ENCODE results near the gene DLGAP1. TPM values are rescaled to one million over a fixed set of nuclear protein-coding genes. Genes with fewer than 3 reads are reported as not detected.

The DLGAP1 gene
- total and polyA plus RNA-seq, 2 of the 4 experiments (the other 2 are of a cell fraction), result under 0.01 to 0.09 TPM

GRCh38 chr18:4454537-4455112 is 482 bp downstream of the DLGAP1 start:
- H4K91ac ChIP-seq (ENCODE audit: insufficient read depth, low read depth, low read length), result no peak overlapping the region
- no peak overlapping the region for H3K9ac ChIP-seq (ENCODE audit: low read depth, low read length)
- no peak overlapping the region for H3K56ac ChIP-seq (ENCODE audit: extremely low read depth, insufficient read depth, low read length)
- no peak overlapping the region; the same call in 1 of the 2 replicates for H3K4me2 ChIP-seq (ENCODE audit: low read depth, low read length)
- POLR2A ChIA-PET (ENCODE audit: unreplicated experiment), result no interaction called here
- no peaks in the 10 kb centered on the region for H3K4me1 ChIP-seq (ENCODE audit: control insufficient read depth, insufficient read depth, low read length)
- BruUV-seq (replicated peaks), result no TSS peak
- H3K9me3 ChIP-seq (ENCODE audit: control insufficient read depth, insufficient read depth, low read length), result peaks cover 8% of the 10 kb centered on the region; the same call in 1 of the 2 replicates
- peaks cover 12% of the 10 kb centered on the region; the same call in 1 of the 2 replicates for H3K27me3 ChIP-seq (ENCODE audit: control insufficient read depth, insufficient read depth, low read length)
- in situ Hi-C loops (cut with MboI; ENCODE audit: low sequenced_read_pairs) (no loop called here), intact Hi-C loops (cut with micrococcal nuclease) (no loop called here), dilution Hi-C loops (cut with HindIII; ENCODE audit: low sequenced_read_pairs, unreplicated experiment) (no loop called here)
- H3K36me3 ChIP-seq (ENCODE audit: control insufficient read depth, insufficient read depth, low read length), result no peaks in the 10 kb centered on the region
- no peaks in the 10 kb centered on the region for H3K9me1 ChIP-seq (ENCODE audit: insufficient read depth, low read length)
- no peak for DNase-seq
- H2BK5ac ChIP-seq (ENCODE audit: low read depth, low read length, poor library complexity, severe bottlenecking), result no peak overlapping the region
- TF ChIP-seq RCOR1 (IDR thresholded peaks at IDR 0.05; ENCODE audit: insufficient replicate concordance, low read length), result no peak
- no peak for TF ChIP-seq CTCF (conservative IDR thresholded peaks at IDR 0.05; ENCODE audit: low read depth, low read length)
- TF ChIP-seq CHD1 (IDR thresholded peaks at IDR 0.05; ENCODE audit: low read depth, low read length), result no peak
- no peak for TF ChIP-seq SMC3 (IDR thresholded peaks at IDR 0.05; ENCODE audit: low read depth, low read length)
- TF ChIP-seq BHLHE40 (IDR thresholded peaks at IDR 0.05; ENCODE audit: low read depth, low read length), result no peak
- no peak for TF ChIP-seq MAFK (IDR thresholded peaks at IDR 0.05; ENCODE audit: low read depth, low read length)
- TF ChIP-seq RFX5 (IDR thresholded peaks at IDR 0.05; ENCODE audit: low read depth, low read length), result no peak
- TF ChIP-seq POLR2A (IDR thresholded peaks at IDR 0.05; ENCODE audit: low read depth, low read length), result no peak
- TF ChIP-seq NFE2L2 (IDR thresholded peaks at IDR 0.05; ENCODE audit: low read depth, low read length), result no peak
- no peak for TF ChIP-seq ELK1 (IDR thresholded peaks at IDR 0.05; ENCODE audit: borderline replicate concordance, low read depth, low read length)
- TF ChIP-seq USF2 (IDR thresholded peaks at IDR 0.05; ENCODE audit: low read depth, low read length), result no peak
- TF ChIP-seq FOS (IDR thresholded peaks at IDR 0.05; ENCODE audit: low read depth, low read length), result no peak
- no peak for TF ChIP-seq MXI1 (IDR thresholded peaks at IDR 0.05; ENCODE audit: borderline replicate concordance, low read depth, low read length)
- TF ChIP-seq MAZ (IDR thresholded peaks at IDR 0.05; ENCODE audit: borderline replicate concordance, low read depth, low read length), result no peak
- no peak for TF ChIP-seq CEBPB (IDR thresholded peaks at IDR 0.05; ENCODE audit: low read depth, low read length)
- no peaks in the 10 kb centered on the region for H4K20me1 ChIP-seq (ENCODE audit: insufficient read depth, low read length)
- H3K27ac ChIP-seq (ENCODE audit: insufficient read depth, low read length), result no peak overlapping the region
- H4K8ac ChIP-seq (ENCODE audit: low read depth in 2 of 2, low read length in 2 of 2), result no peak overlapping the region
- H3K4me3 ChIP-seq (ENCODE audit: insufficient read depth, low read depth, low read length), result no peak overlapping the region
- H2AFZ ChIP-seq (replicated peaks; ENCODE audit: low read length, poor library complexity), result peak overlapping the region; percentile 49
- no peak overlapping the region for H4K5ac ChIP-seq (ENCODE audit: low read depth, low read length)
- no peak overlapping the region for H3K18ac ChIP-seq (ENCODE audit: low read depth, low read length)
- no peak overlapping the region for H3K14ac ChIP-seq (replicated peaks; ENCODE audit: low read depth, low read length)
- H2BK15ac ChIP-seq (ENCODE audit: low read depth, low read length), result no peak overlapping the region
- 6% methylated on average over 7 of the region's 65 CpGs; no CpG with 5 or more reads in 1 of the 2 experiments for WGBS, 2 experiments (ENCODE audit: extremely low coverage in 2 of 2, insufficient read length in 1 of 2)
- H2AK5ac ChIP-seq (ENCODE audit: low read depth, low read length), result no peak overlapping the region
- H3K79me1 ChIP-seq (ENCODE audit: low read depth in 1 of 2, low read length in 2 of 2), result no peaks in the 10 kb centered on the region
- ATAC-seq (ENCODE audit: low read depth), result no peak
- CTCF ChIA-PET, result no interaction called here
- H3K4ac ChIP-seq (ENCODE audit: low read depth, low read length), result no peak overlapping the region
- no peak overlapping the region for H2BK20ac ChIP-seq (ENCODE audit: low read depth, low read length)
- H2AK9ac ChIP-seq (replicated peaks; ENCODE audit: low read depth, low read length, poor library complexity), result no peak overlapping the region
- no peak overlapping the region for H2BK120ac ChIP-seq (ENCODE audit: low read depth, low read length)
- H3K23ac ChIP-seq (ENCODE audit: low read depth, low read length), result no peak overlapping the region
